HT-29 (cell line): Measurements from ENCODE around the gene DTX3. TPM values are rescaled to one million over a fixed set of nuclear protein-coding genes. Genes with fewer than 3 reads are reported as not detected.
"Not testable (repeated sequence)": the region's sequence is repeated elsewhere in the genome, so short reads cannot be mapped to it uniquely, and the experiment has no call there.

Experiments used
- DNase-seq: peaks from one replicate; pipeline ENCODE4 v3.0.0-alpha.2; 2015; ENCODE audit warnings: low spot score
- total RNA-seq: library from RNA; depleted of rRNA; stranded (reverse); fragments of >200 nt; shearing (Covaris generic); gene quantifications from 2 replicates; pipeline ENCODE4 v1.2.3, GENCODE V29; 2014

The DTX3 gene
- total RNA-seq, 1 experiment from 2014 or later: not detected

- DNase-seq: no peak
Measured at GRCh38 chr12:57631566-57632072, 27.0 kb downstream of the DTX3 start.

GRCh38 chr12:57632073-57632957 is 27.7 kb downstream of the DTX3 start:
- DNase-seq: no peak

GRCh38 chr12:57632958-57633840 is 28.6 kb downstream of the DTX3 start, which contains the start of gene B4GALNT1:
TSS of gene B4GALNT1 (minus strand) at chr12:57633201. CDS start at chr12:57632132, 1,069 bp downstream.
- peak; percentile 63 for DNase-seq

GRCh38 chr12:57636731-57637130 is 32.1 kb downstream of the DTX3 start:
- not testable (repeated sequence) for DNase-seq

GRCh38 chr12:57637364-57637763 is 32.7 kb downstream of the DTX3 start:
- no peak for DNase-seq

- DNase-seq: no peak
Measured at GRCh38 chr12:57638096-57638495, 33.5 kb downstream of the DTX3 start.

GRCh38 chr12:57640175-57641042 is 35.8 kb downstream of the DTX3 start:
- DNase-seq: no peak

GRCh38 chr12:57641699-57642442 is 37.2 kb downstream of the DTX3 start:
- DNase-seq: no peak

- DNase-seq: not testable (repeated sequence)
Measured at GRCh38 chr12:57645990-57646658, 41.5 kb downstream of the DTX3 start.

- not testable (repeated sequence) for DNase-seq
Measured at GRCh38 chr12:57646659-57647049, 42.0 kb downstream of the DTX3 start.

GRCh38 chr12:57654042-57654441 is 49.4 kb downstream of the DTX3 start:
- DNase-seq: no peak

- DNase-seq: no peak
Measured at GRCh38 chr12:57655541-57656240, 51.1 kb downstream of the DTX3 start.

GRCh38 chr12:57656408-57656807 is 51.8 kb downstream of the DTX3 start:
- not testable (repeated sequence) for DNase-seq

- peak; percentile 11 for DNase-seq
Measured at GRCh38 chr12:57657744-57658143, 53.1 kb downstream of the DTX3 start.

GRCh38 chr12:57658890-57659289 is 54.3 kb downstream of the DTX3 start:
- DNase-seq: no peak
